ENCODE data around the gene ERC1.
"Not testable (repeated sequence)": the region's sequence is repeated elsewhere in the genome, so short reads cannot be mapped to it uniquely, and the experiment has no call there.

The ERC1 gene

GRCh38 chr12:1332327-1332726 lies 341.3 kb downstream of the ERC1 start:
- Histone ChIP-seq H4K20me1 (ENCODE audit: insufficient read depth, low read length) (no peaks in the 10 kb centered on the region), H3F3A (ENCODE audit: insufficient read depth, low read length) (no peaks in the 10 kb centered on the region), H3K9me2 (ENCODE audit: low read depth, low read length) (no peaks in the 10 kb centered on the region), H3K36me3 (ENCODE audit: insufficient read depth, low read length) (peaks cover 35% of the 10 kb centered on the region), H3K4me3 (ENCODE audit: low read depth, low read length, poor library complexity, severe bottlenecking) (no peak overlapping the region), H3K4me2 (ENCODE audit: low read length) (no peak overlapping the region), H3K4me1 (ENCODE audit: insufficient read depth, low read length, severe bottlenecking) (no peaks in the 10 kb centered on the region), H3K27me3 (ENCODE audit: insufficient read depth, low read length) (no peaks in the 10 kb centered on the region), H3K27ac (ENCODE audit: low read depth, low read length, poor library complexity, severe bottlenecking) (no peak overlapping the region), H3K9ac (ENCODE audit: low read length) (no peak overlapping the region), H2AFZ (ENCODE audit: low read length) (no peak overlapping the region), H3K9me3 (ENCODE audit: low read length) (peaks cover 8% of the 10 kb centered on the region; the same call in 1 of the 2 replicates), H3K79me2 (ENCODE audit: insufficient read depth, low read length) (no peaks in the 10 kb centered on the region)
- TF ChIP-seq EZH2 (IDR thresholded peaks at IDR 0.05; ENCODE audit: borderline replicate concordance, low read length) (no peak), CTCF (IDR thresholded peaks at IDR 0.05; ENCODE audit: low read length) (no peak)

- TF ChIP-seq CTCF (IDR thresholded peaks at IDR 0.05; ENCODE audit: low read length) (no peak), EZH2 (IDR thresholded peaks at IDR 0.05; ENCODE audit: borderline replicate concordance, low read length) (no peak)
- Histone ChIP-seq H3K9me3 (ENCODE audit: low read length) (peaks cover 5% of the 10 kb centered on the region; the same call in 1 of the 2 replicates), H3K27me3 (ENCODE audit: insufficient read depth, low read length) (no peaks in the 10 kb centered on the region), H3K79me2 (ENCODE audit: insufficient read depth, low read length) (no peaks in the 10 kb centered on the region), H3K9me2 (ENCODE audit: low read depth, low read length) (no peaks in the 10 kb centered on the region), H3K27ac (ENCODE audit: low read depth, low read length, poor library complexity, severe bottlenecking) (no peak overlapping the region), H3F3A (ENCODE audit: insufficient read depth, low read length) (no peaks in the 10 kb centered on the region), H3K4me1 (ENCODE audit: insufficient read depth, low read length, severe bottlenecking) (no peaks in the 10 kb centered on the region), H4K20me1 (ENCODE audit: insufficient read depth, low read length) (no peaks in the 10 kb centered on the region), H3K36me3 (ENCODE audit: insufficient read depth, low read length) (peaks cover 12% of the 10 kb centered on the region), H3K4me3 (ENCODE audit: low read depth, low read length, poor library complexity, severe bottlenecking) (no peak overlapping the region), H2AFZ (ENCODE audit: low read length) (no peak overlapping the region), H3K9ac (ENCODE audit: low read length) (no peak overlapping the region), H3K4me2 (ENCODE audit: low read length) (no peak overlapping the region)
Measured at GRCh38 chr12:1338483-1339177, 347.6 kb downstream of the ERC1 start.

GRCh38 chr12:1339178-1339541 lies 348.1 kb downstream of the ERC1 start:
- not testable (repeated sequence) for H3K9me2 ChIP-seq (ENCODE audit: low read depth, low read length); H3K4me3 ChIP-seq (ENCODE audit: low read depth, low read length, poor library complexity, severe bottlenecking); H3F3A ChIP-seq (ENCODE audit: insufficient read depth, low read length); H3K27ac ChIP-seq (ENCODE audit: low read depth, low read length, poor library complexity, severe bottlenecking); H3K36me3 ChIP-seq (ENCODE audit: insufficient read depth, low read length); H2AFZ ChIP-seq (ENCODE audit: low read length); H4K20me1 ChIP-seq (ENCODE audit: insufficient read depth, low read length); H3K79me2 ChIP-seq (ENCODE audit: insufficient read depth, low read length); H3K4me1 ChIP-seq (ENCODE audit: insufficient read depth, low read length, severe bottlenecking); H3K9me3 ChIP-seq (ENCODE audit: low read length); H3K27me3 ChIP-seq (ENCODE audit: insufficient read depth, low read length); H3K4me2 ChIP-seq (ENCODE audit: low read length); H3K9ac ChIP-seq (ENCODE audit: low read length)

Measured in OCI-LY1 (cell line).